Activated T-cell treated with anti-CD3 and anti-CD28 coated beads for 1 hour (primary cell): ENCODE measurements around the gene OR6C2.
"Not testable (repeated sequence)": the region's sequence is repeated elsewhere in the genome, so short reads cannot be mapped to it uniquely, and the experiment has no call there.

ENCODE experiments used
- DNase-seq: peaks from one replicate; pipeline ENCODE4 v3.0.0-alpha.2; 2020; ENCODE audit warnings: low read depth

The OR6C2 gene

DNA sequence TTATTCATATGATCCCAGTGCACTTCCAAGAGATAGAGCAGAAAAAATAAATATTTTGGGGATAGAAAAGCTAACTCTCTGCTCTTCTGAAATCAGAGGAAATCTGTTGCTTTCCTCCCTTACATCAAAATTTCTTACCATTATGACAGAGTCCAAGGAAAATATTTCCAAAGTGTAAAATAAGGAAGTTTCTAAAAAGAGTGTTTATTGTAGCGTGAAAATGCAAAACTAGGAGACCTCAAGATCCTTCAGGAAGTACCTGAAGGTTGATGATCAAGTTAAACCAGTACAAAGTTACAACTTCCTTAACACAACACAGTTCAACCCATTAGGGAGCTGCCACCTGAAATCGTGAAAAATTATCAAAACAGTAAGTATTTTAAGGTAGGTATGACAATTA lies at the start of gene OR6C2:
Gene OR6C2 (plus strand): TSS at position 301 of the 400 bp plus-strand sequence. CDS start 8,138 bp downstream, outside the sequence.
- no peak for DNase-seq

DNA sequence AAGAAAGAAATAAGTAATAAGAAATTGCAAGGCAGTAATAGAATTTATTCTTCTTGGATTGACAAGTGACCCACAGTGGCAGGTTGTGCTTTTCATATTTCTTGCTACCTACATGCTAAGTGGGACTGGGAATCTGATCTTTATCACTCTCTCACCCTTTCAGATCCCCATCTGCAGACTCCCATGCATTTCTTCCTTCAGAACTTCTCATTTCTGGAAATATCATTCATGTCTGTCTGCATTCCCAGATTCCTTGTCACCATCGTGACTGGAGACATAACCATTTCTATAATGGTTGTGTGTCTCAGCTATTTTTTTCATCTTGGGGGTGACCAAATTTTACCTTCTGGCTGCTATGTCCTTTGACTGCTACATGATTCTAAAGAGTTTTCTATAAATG lies 47.5 kb upstream of the OR6C2 start:
- DNase-seq, result no peak

DNA sequence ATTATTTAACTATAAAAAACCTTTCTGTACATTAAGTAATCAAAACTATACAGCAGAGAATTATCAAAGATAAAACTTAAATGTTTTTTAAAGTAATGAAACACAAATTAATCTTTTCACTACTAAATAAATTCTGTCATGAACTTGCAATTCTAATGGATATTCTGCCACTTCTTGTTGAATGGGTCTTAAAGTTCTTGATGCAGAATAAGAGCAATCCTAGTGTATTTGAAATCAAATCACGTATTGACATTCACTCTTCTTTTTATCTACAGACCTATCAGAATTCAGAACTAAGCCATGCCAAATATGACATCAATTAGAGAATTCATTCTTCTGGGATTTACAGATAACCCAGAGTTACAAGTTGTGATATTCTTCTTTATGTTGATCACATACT lies 43.6 kb upstream of the OR6C2 start, which contains the start of gene OR6C65:
Gene OR6C65 (plus strand): TSS at position 301 of the 400 bp plus-strand sequence. CDS start 0 bp downstream, at position 301.
- DNase-seq, result no peak

DNA sequence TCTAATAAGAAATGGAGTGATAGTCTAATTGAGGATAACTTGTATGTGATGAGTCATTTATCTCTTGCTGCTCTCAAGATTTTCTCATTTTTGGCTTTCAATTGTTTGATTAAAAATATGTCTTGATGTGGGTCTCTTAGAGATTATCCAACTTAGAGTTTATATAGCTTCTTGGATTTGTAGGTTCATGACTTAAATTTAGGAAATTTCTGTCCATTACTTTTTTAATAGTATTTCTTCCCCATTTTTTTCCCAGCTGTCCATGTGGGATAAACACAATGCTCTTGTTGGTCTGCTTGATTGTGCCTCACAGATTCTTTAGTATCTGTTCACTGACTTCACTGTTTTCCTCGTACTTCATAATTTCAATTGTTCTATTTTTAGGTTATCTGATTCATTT lies 36.0 kb upstream of the OR6C2 start:
- DNase-seq, result no peak

DNA sequence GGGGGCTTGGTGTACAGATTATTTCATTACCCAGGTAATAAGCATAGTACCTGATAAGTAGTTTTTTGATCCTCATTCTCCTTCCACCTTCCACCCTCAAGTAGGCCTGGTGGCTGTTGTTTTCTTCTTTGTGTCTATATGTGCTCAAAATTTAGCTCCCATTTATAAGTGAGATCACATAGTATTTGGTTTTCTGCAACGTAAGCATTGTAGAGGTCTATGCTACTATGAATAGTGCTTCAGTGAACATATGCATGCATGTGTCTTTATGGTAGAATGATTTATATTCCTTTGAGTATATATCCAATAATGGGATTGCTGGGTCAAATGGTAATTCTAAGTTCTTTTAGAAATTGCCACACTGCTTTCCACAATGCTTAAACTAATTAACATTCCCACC lies 34.7 kb upstream of the OR6C2 start:
- DNase-seq, result not testable (repeated sequence)

DNA sequence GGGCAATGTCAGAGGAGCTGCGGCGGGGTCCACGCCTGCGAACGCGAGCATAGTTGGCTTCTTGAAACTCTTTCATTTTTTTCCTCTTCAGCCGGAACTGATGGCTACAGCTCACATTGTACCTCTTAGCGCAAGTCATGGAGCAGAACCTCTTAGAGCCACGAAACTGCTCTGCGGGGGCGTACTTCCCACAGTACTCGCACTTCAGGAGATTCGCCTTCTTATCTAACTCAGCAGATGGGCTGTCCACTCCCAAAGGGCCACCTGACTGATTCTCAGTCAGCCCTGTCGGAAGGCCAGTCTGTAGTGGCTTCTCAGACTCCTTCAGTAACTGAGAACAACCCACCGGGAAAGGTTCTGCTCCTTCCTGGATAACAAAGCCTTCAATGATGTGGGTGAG lies 31.7 kb upstream of the OR6C2 start:
- not testable (repeated sequence) for DNase-seq

DNA sequence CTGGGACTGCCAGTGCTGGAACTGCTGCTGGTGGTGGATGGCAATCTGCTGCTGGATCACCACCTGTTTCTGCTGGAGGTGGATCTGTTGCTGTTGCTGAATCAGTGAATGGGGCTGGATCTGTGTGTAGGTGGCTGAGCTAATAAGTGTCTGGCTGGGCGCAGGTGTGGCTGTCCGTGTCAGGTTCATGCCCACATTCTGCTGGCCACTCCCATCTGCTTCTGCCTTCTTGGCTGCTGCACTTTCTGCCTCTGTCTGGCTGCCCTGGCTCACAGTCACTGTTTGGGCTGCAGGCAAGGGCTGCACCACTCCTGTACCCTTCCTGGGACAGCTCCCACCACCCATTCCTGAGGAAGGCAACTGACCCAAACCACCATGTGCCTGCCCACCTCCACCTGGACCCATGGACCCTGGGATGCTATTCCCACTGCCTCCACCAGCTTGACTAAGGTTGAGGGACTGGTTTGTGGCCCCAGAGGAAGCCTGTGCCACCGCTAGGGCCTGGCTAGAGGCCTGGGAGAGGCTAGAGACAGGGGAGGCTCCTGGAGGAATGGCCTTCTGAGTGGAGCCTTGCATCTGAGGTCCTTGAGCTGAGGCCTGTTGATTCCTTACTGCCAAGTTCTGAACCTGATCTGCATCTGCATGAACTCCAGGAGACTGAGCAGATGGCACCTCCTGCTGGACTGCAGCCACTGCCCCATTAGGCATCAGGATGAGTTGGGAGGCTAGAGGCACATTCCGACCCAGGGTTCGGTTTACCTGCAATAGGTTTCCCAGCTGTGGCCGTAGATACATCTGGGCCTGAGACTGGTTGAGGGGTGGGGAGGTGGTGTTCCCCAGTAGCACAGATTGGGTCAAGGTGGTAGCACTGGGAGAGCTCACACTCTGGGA lies 30.1 kb upstream of the OR6C2 start:
- DNase-seq, result not testable (repeated sequence)

DNA sequence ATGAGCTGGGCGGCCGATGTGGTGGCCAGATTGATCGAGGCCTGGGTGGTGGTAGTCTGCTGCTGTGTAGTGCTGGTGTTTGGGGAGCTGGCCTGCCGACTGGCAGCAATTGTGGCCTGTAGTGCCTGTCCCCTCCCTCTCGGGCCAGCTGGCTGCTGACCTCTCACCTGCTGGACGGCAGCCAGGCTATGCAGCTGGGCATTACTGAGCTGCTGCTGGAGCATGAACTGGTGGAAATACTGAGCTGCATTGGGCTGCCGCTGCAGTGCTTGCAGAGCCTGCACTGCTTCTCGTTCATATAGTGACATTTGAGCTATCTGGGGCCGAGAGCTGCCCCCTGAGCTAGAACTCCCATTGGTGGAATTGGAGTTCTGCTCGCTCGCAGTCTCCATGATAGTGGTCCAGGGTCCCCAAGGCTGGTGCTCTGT lies 29.5 kb upstream of the OR6C2 start:
- not testable (repeated sequence) for DNase-seq

DNA sequence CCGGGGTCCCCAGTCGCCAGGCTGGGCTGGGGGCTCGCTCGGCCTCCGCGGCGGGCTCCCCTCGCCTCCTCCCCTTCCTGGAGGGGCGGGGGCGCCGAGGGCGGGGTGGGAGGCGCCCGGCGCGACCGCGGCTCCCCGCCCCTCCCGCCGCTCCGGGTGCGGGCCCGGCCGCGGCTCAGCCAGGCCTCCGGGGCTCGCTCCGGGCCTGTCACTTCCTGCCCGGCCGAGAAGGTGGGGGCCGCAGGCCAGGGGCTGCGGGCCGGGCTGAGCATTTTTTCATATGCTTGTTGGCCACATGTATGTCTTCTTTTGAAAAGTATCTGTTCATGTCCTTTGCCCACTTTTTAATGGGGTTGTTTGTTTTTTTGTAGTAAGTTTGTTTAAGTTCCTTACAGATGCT lies 29.0 kb upstream of the OR6C2 start:
- DNase-seq, result not testable (repeated sequence)

DNA sequence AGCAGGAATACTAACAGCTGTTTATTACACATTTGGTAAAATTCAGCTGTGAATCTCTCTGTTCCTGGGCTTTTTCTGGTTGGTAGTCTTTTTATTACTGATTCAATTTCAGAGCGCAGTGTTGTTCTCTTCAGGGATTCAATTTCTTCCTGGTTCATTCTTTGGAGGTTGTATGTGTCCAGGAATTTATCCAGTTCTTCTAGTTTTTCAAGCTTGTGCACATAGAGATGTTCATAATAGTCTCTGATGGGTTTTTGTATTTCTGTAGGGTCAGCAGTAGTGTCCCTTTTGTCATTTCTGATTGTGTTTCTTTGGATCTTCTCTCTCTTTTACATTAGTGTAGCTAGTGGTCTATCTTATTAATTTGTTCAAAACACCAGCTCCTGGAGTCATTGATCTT lies 26.9 kb upstream of the OR6C2 start:
- no peak for DNase-seq

DNA sequence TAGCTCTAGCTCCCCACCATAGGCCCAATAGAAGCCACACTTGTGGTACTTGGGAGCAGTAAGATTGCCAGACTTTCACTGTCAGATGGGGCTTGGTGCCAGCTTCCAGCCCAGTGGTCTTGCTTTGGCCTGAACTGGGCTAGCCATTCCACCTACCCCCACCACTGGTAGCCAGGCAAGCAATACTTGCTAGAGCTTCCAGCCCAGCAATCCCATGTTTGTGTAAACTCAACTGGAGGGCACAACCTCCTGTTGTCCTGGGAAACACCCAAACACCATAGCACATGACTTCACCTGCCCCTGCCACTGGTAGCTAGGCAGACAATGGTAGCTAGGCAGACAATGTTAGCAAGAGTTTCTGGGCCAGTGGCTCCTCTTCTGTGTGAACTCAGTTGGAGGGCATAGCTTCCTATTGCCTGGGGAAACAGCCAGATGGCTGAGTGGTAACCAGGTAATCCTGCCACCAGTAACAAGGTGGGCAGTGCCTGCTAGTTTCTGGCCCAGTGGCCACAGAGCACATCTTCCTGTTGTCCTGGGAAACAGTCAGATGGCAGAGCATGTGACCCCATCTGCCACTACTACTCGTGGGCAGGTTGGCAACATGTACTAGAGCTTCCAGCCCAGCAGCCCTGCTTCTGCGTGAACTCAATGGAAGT lies 23.4 kb upstream of the OR6C2 start:
- no peak for DNase-seq

DNA sequence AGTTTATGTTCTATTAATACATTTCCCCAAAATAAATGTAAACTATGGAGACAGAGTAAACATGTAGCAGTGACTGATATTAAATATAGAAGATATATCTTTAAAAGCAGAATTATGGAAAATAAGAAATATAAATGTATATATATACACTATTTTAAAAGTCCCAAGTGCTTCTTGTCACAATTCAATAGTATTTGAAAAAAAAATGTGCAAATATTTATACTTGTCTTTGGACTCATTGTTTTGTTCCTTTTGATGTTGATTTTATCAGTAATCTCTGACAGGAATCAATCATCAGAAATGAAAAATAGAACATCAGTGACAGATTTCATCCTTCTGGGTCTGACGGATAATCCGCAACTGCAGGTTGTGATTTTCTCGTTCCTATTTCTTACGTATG lies 17.9 kb upstream of the OR6C2 start, which contains the start of gene OR6C76:
Gene OR6C76 (plus strand): TSS at position 301 of the 400 bp plus-strand sequence. CDS start 0 bp downstream, at position 301.
- no peak for DNase-seq

DNA sequence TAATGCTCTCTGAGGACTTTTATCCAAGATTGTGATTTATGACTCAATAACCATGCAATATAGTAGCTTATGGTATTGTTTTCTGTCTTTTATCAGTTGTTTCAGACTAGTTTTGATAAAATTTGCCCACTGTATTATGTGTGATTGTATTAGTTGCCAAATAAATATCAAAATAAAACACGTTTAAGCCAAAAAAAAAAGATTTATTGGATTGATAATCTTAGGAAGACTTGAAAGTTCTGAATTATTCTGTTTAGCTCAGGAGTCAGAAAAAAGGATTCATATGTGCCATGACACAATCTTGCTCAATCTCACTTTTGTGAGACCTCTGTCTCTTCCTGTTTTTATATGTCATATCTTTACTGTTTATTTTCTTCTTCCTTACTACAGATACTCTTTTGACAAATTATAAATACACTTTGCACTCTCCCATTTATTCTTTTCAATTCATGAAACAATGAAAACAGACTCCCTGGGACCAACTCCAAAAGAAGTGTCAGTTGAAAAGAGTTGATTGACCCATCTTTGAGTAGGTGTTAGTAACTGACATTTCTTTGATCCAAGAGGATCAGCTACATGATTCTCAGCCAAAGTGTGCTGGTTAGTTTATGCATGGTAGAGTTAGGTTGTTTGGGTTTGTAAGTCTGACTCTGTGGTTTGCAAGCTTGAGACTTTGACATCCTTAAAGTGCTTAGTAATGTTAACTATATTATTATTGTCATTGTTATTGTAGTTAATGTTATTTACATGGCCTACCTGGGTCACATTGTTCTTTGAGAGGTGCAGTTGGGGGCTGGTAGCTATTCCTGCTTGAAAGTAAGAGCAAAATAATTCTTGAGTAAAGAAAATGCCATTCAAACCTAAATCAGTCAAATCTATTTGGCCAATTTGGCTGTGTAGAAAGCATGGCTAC lies 15.3 kb upstream of the OR6C2 start:
- no peak for DNase-seq

DNA sequence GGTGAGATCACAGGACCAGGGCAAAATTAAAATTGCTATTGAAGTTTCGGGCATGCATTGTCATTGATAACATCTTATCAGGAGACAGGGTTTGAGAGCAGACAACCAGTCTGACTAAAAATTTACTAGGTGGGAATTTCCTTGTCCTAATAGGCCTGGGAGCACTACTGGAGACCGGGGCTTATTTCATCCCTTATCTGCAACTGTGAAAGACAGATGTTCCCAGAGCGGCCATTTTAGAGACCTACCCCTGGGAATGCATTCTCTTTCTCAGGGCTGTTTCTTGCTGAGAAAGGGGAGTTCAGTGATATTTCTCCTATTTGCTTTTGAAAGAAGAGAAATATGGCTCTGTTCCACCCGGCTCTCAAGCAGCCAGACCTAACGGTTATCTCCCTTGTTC lies 2.6 kb upstream of the OR6C2 start:
- DNase-seq, result not testable (repeated sequence)

DNA sequence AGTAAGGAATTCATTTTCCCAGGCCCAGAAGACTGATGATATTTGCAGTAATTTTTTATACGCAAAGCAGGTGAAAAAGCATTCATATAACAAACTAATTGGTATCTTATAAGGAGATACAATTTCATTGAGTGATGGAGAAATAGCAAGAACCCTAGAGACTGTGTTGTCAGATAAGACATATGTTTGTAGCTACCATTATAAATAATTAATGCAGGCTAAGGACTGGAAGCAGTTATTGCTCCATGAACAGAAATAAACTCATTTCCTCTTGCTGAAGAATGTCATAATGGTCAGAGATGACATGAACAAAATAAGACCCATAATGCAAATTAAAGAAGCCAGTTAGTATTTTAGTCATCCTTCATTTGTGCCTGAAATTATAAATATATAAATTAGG lies 1.5 kb downstream of the OR6C2 start:
- DNase-seq, result no peak

DNA sequence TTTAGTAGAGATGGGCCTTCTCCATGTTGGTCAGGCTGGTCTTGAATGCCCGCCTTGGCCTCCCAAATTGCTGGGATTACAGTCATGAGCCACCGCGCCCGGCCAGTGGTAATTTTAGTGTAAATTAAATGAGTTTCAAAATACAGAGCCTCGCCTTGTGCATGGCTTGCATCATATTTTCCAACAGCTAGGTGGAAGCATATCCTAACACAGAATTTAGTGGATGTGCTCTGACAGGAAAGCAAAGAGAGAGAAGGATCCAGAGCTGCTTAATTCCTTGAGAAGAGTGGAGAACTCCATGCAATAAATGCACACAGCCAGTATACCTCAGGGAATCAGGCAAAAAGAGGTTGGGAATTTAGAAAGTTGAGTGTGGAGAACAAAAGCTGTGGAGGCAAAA lies 2.5 kb downstream of the OR6C2 start:
- no peak for DNase-seq

DNA sequence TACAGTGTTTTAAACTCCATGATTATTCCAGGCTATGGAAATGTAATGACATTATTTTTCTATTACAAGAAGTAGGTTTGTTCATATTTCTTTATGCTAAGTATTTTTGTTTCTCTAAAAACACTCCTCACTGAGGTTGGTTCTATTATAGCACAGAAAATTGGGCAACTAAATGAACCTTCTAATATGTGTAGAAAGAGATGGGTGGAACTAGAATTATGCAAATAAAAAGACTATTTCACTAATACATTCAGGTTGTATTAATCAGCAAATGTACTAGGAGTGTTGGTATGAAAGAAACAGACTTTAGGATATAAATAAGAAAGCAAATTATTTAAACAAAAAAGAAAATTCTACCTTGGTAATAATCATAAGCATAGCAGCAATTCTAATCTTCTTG lies 4.9 kb downstream of the OR6C2 start:
- DNase-seq, result no peak

DNA sequence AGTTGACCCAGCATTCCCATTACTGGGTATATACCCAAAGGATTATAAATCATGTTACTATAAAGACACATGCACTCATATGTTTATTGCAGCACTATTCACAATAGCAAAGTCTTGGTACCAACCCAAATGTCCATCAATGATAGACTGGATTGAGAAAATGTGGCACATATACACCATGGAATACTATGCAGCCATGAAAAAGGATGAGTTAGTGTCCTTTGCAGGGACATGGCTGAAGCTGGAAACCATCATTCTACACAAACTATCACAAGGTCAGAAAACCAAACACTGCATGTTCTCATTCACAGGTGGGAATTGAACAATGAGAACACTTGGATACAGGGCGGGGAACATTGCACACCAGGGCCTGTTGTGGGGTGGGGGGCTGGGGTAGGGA lies 21.1 kb downstream of the OR6C2 start:
- not testable (repeated sequence) for DNase-seq

DNA sequence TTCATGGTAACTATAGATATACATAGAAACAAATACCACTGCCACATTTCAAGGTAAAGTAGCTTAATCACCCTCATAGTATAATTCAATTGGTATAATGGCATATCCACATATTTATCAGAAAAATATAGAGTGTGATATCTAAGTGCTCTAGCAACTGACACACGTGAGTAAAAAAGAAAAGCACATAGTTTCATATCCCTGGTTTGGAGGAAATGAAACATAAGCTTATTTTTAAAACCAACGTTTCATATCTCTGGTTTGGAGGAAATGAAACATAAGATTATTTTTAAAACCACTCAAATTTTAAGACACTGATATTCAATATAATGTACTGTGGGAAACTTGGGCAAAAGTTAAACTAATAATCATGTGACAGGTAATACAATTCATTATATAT lies 24.0 kb downstream of the OR6C2 start:
- no peak for DNase-seq

DNA sequence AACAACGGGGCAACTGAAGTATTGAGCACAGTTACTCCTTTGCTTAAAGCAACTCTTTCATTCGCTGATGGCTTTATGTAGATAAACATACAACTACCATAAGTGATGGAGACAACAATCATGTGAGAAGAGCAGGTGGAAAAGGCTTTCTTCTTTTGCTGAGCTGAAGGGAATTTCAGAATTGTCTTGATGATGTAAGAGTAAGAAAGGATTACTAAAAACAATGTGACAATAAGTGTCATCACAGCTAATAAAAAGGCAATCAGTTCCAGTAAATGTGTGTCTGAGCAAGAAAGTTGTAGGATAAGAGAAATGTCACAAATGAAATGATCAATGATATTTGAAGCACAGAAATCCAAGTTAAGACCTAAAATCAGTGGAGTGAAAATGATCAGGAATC lies 25.4 kb downstream of the OR6C2 start:
- DNase-seq, result no peak

DNA sequence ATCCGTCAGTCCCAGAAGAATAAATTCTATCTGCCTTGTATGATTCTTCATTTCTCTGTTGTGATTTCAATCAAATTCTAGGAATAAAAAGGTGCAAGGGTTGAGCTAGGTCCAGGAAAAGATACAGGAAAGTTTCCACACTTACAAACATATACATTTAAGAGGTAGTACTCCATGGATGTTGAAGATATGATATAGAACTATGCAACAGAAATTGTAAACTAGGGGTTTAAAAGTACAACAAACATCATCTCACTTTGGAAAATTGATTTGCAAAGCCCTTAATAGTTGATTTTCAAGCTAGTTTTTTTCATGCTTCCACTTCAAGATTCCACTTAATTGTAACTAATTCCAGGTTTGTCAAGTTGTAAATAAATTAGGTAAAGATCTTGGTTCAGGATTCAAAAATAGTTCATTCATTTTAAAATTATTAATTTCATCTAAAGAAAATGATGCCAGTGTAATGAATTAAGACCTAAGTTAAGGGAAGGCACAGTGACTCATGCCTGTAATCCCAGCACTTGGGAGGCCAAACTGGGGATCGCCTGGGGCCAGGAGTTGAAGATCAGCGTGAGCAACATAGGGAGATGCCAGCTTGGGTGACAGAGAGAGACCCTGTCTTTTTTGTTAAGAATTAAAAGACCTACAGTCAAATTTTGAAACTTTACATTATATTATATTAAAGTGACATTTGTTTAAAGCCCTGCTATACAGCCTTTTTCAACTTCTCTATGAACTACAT lies 26.4 kb downstream of the OR6C2 start, which contains the start of gene OR6C70:
Gene OR6C70 (minus strand): TSS at position 51 of the 742 bp plus-strand sequence. CDS start 0 bp downstream, at position 51.
- no peak for DNase-seq
